OCI-LY7 (cell line): ENCODE data around the gene PFDN6. TPM values are rescaled to one million over a fixed set of nuclear protein-coding genes. Genes with fewer than 3 reads are reported as not detected.
"Not testable (repeated sequence)": the region's sequence is repeated elsewhere in the genome, so short reads cannot be mapped to it uniquely, and the experiment has no call there.

Source experiments
- BruUV-seq: library from RNA; stranded (reverse); fragments of 400-500 nt; replicated peaks from 2 replicates; lab custom pipeline; 2021; lab: Mats Ljungman, UMichigan
- CTCF ChIA-PET: fragments of 300-600 bp; sonication (Branson Sonifier 250); formaldehyde crosslinking; loops from one replicate; lab custom pipeline; 2022; ENCODE audit warnings: antibody characterized with exemption; ENCODE audit not compliant: unreplicated experiment; lab: Charles Lee
- POLR2A ChIA-PET: fragments of 300-600 bp; sonication (Branson Sonifier 250); formaldehyde crosslinking; loops from one replicate; lab custom pipeline; 2022; ENCODE audit warnings: antibody characterized with exemption; lab: Charles Lee
- DNase-seq: peaks from one replicate; pipeline ENCODE4 v3.0.0-alpha.2; 2015; ENCODE audit warnings: low spot score
- H2AFZ ChIP-seq: fragments of 200-600 bp; sonication (generic), shearing (Covaris generic); 2 replicates; pipeline ENCODE4 v1.6.1; 2014; ENCODE audit warnings: mild to moderate bottlenecking, antibody characterized with exemption, low read length, moderate library complexity
- H3K27ac ChIP-seq: fragments of 200-600 bp; sonication (generic); 2 replicates; pipeline ENCODE4 v1.5.1; 2014; ENCODE audit warnings: mixed run types, low read depth, mild to moderate bottlenecking, moderate library complexity, low read length, inconsistent platforms; ENCODE audit not compliant: poor library complexity, severe bottlenecking
- H3K36me3 ChIP-seq: fragments of 200-600 bp; sonication (generic); 2 replicates; pipeline ENCODE4 v1.6.1; 2014; ENCODE audit warnings: mild to moderate bottlenecking, antibody characterized with exemption, low read length, moderate library complexity, mixed read lengths; ENCODE audit not compliant: insufficient read depth
- H3K4me1 ChIP-seq: fragments of 200-600 bp; sonication (generic); 2 replicates; pipeline ENCODE4 v1.5.1; 2014; ENCODE audit warnings: mild to moderate bottlenecking, low read length; ENCODE audit not compliant: insufficient read depth, poor library complexity, severe bottlenecking
- H3K4me2 ChIP-seq: fragments of 200-600 bp; sonication (generic); 2 replicates; pipeline ENCODE4 v1.6.1; 2014; ENCODE audit warnings: mild to moderate bottlenecking, low read length
- H3K4me3 ChIP-seq: fragments of 200-600 bp; sonication (generic); 2 replicates; pipeline ENCODE4 v1.5.1; 2014; ENCODE audit warnings: mild to moderate bottlenecking, low read depth, low read length; ENCODE audit not compliant: poor library complexity, severe bottlenecking
- H3K79me2 ChIP-seq: fragments of 200-600 bp; sonication (generic); 2 replicates; pipeline ENCODE4 v1.6.1; 2016; ENCODE audit warnings: low read depth, mild to moderate bottlenecking, low read length, moderate library complexity, mixed read lengths; ENCODE audit not compliant: insufficient read depth
- H3K9me2 ChIP-seq: fragments of 200-600 bp; sonication (generic); 2 replicates; pipeline ENCODE4 v1.6.1; 2016; ENCODE audit warnings: mild to moderate bottlenecking, low read length, mixed read lengths; ENCODE audit not compliant: insufficient read depth
- H3K9me3 ChIP-seq: fragments of 200-600 bp; sonication (generic); 2 replicates; pipeline ENCODE4 v1.6.1; 2014; ENCODE audit warnings: mild to moderate bottlenecking, mixed run types, low read length, mixed read lengths
- H4K20me1 ChIP-seq: fragments of 200-600 bp; sonication (generic); 2 replicates; pipeline ENCODE4 v1.6.1; 2014; ENCODE audit warnings: mild to moderate bottlenecking, antibody characterized with exemption, low read length, moderate library complexity, mixed read lengths; ENCODE audit not compliant: insufficient read depth
- CTCF ChIP-seq: fragments of 200-600 bp; sonication (generic); conservative IDR thresholded peaks from 2 replicates; pipeline ENCODE4 v1.5.1; 2014; ENCODE audit warnings: mild to moderate bottlenecking, antibody characterized with exemption, low read length, moderate library complexity, mixed read lengths
- EZH2phosphoT487 ChIP-seq: fragments of 200-600 bp; sonication (generic); IDR thresholded peaks from 2 replicates; pipeline ENCODE4 v1.6.1; 2018; ENCODE audit warnings: low read depth, borderline replicate concordance, mild to moderate bottlenecking, mixed run types, antibody characterized with exemption, low read length, moderate library complexity, mixed read lengths
- intact Hi-C: fragments of 100-400 bp; cut with micrococcal nuclease; formaldehyde crosslinking; loops from one replicate; pipeline ENCODE4 v1.10.0; 2022; ENCODE audit not compliant: unreplicated experiment
- total RNA-seq, 2 experiments: library from RNA; depleted of rRNA in 1 of 2; stranded (reverse); fragments of >200 nt in 1 of 2; shearing (Covaris generic) in 1 of 2; gene quantifications; 2 replicates each; pipeline ENCODE4 v1.2.3, GENCODE V29; 2014 to 2022

Gene PFDN6
- total RNA-seq, 2 experiments from 2014 or later = 72.5 to 90.6 TPM

- Histone ChIP-seq H3K36me3 (peaks cover 72% of the 10 kb centered on the region), H3K4me1 (peaks cover 59% of the 10 kb centered on the region), H3K4me3 (peak overlapping the region; percentile 97), H3K9me3 (no peaks in the 10 kb centered on the region), H3K9me2 (no peaks in the 10 kb centered on the region), H3K79me2 (peaks cover 55% of the 10 kb centered on the region), H4K20me1 (peaks cover 31% of the 10 kb centered on the region), H3K27ac (peak overlapping the region; percentile 93), H3K4me2 (peak overlapping the region; percentile 93), H2AFZ (no peak overlapping the region)
- BruUV-seq = no TSS peak
- ChIA-PET POLR2A (no interaction called here), CTCF (no interaction called here)
- TF ChIP-seq EZH2phosphoT487 (no peak), CTCF (no peak)
- intact Hi-C loops = loop anchor here (2.0 kb wide), 1 partner anchor 73 kb away; the partner anchor contains the start of genes RXRB and SLC39A7
- DNase-seq = peak; percentile 32
Measured at GRCh38 chr6:33273129-33273923, 16.1 kb upstream of the PFDN6 start.

DNA sequence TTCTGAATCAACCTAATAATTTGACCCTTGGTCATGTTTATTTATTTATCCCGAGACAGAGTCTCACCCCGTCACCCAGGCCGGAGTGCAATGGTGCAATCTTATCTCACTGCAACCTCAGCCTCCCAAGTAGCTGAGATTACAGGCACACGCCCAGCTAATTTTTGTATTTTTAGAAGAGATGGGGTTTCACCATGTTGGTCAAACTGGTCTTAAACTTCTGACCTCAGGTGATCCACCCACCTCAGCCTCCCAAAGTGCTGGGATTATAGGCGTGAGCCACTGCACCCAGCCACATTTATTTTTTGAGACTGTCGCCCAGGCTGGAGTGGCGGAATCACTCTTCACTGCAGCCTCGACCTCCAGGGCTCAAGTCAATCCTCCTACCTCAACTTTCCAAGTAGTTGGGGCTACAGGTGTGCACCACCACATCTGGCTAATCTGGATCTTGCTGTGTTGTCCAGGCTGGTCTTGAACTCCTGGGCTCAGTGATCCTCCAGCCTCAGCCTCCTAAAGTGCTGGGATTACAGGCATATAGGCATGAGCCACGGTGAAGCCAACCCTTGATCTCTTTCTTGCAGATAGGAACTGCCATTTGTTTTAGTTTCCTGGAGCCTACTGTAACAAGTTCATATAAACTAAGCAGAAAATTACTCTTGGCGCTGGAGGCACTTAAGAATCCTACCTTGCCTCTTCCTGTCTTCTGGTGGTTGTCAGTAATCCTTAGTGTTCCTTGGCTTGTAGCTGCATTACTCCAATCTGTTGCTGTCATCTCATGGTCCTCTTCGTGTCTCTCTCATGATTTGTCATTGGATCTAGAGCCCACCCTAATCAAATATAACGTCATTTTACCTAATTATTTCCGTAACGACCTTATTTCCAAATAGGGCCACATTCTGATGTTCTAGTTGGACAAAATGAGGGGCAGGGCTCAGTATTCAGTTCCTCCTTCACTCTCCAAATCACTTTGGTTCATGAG is 15.2 kb upstream of the PFDN6 start:
- intact Hi-C loops = loop anchor here (2.0 kb wide), 1 partner anchor 73 kb away; the partner anchor contains the start of genes RXRB and SLC39A7
- Histone ChIP-seq H3K4me1 (peaks cover 64% of the 10 kb centered on the region), H3K27ac (peak overlapping the region; percentile 93), H3K79me2 (peaks cover 55% of the 10 kb centered on the region), H3K4me2 (peak overlapping the region; percentile 93), H3K36me3 (peaks cover 72% of the 10 kb centered on the region), H4K20me1 (peaks cover 31% of the 10 kb centered on the region), H2AFZ (no peak overlapping the region), H3K4me3 (peak overlapping the region; percentile 97), H3K9me3 (no peaks in the 10 kb centered on the region), H3K9me2 (no peaks in the 10 kb centered on the region)
- ChIA-PET POLR2A (no interaction called here), CTCF (no interaction called here)
- BruUV-seq = no TSS peak
- TF ChIP-seq CTCF (no peak), EZH2phosphoT487 (no peak)
- peak; percentile 25 for DNase-seq

DNA sequence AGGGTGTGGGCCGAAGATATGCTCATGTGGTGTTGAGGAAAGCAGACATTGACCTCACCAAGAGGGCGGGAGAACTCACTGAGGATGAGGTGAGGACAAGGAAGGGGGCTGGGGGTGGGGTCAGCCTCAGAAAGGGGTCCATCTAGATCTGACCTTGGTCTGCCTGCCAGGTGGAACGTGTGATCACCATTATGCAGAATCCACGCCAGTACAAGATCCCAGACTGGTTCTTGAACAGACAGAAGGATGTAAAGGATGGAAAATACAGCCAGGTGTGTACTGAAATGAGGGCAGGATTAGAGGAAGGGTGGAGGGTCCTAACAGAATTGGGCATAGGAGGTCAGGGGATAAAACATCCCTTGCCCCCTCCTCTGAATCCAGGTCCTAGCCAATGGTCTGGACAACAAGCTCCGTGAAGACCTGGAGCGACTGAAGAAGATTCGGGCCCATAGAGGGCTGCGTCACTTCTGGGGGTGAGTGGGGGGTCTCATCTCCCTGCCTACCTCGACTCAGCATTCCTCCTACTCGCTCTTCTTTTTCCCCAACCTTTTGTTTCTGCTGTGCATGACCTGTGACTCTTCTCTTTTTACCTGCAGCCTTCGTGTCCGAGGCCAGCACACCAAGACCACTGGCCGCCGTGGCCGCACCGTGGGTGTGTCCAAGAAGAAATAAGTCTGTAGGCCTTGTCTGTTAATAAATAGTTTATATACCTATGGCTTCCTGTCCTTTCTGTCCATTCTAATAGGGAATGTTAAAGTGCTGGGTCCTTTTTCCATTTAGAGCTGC is 13.4 kb upstream of the PFDN6 start:
- POLR2A ChIA-PET = interaction anchor here (0.7 to 3.2 kb wide), 3 partner anchors 13 to 67 kb away, joined by 3 to 19 read pairs (median 13); partner anchors contain the start of genes PFDN6, RING1, WDR46 and ZBTB22
- Histone ChIP-seq H3K79me2 (peaks cover 45% of the 10 kb centered on the region), H3K27ac (peak overlapping the region; percentile 93)

More for the DNA sequence above, 13.4 kb upstream of the PFDN6 start:
- H2AFZ ChIP-seq, H3K9me2 ChIP-seq, H3K9me3 ChIP-seq, DNase-seq: not testable (repeated sequence)
- intact Hi-C loops = loop anchor here (2.0 to 5.0 kb wide), 3 partner anchors 69 to 151 kb away; partner anchors contain the start of gene KIFC1
- TSS peak; percentile 18 for BruUV-seq
- CTCF ChIA-PET = interaction anchor here (2.7 kb wide), 1 partner anchor 24 kb away, joined by 12 read pairs; no protein-coding TSS in a partner anchor
- Histone ChIP-seq H3K4me3 (peak overlapping the region; percentile 97), H3K36me3 (peaks cover 84% of the 10 kb centered on the region), H4K20me1 (peaks cover 31% of the 10 kb centered on the region), H3K4me2 (peak overlapping the region; percentile 93), H3K4me1 (peaks cover 59% of the 10 kb centered on the region)
